NCI-H69 (cell line): ENCODE results near the gene RTF1.
"Not testable (repeated sequence)": the region's sequence is repeated elsewhere in the genome, so short reads cannot be mapped to it uniquely, and the experiment has no call there.

Experiments
- DNase-seq: peaks from one replicate; lab custom pipeline; 2025; lab: John Stamatoyannopoulos, UW

Gene RTF1

GRCh38 chr15:41437448-41437847, 20.6 kb downstream of the RTF1 start:
- no peak for DNase-seq

- no peak for DNase-seq
Measured at GRCh38 chr15:41438206-41438605, 21.3 kb downstream of the RTF1 start.

DNA sequence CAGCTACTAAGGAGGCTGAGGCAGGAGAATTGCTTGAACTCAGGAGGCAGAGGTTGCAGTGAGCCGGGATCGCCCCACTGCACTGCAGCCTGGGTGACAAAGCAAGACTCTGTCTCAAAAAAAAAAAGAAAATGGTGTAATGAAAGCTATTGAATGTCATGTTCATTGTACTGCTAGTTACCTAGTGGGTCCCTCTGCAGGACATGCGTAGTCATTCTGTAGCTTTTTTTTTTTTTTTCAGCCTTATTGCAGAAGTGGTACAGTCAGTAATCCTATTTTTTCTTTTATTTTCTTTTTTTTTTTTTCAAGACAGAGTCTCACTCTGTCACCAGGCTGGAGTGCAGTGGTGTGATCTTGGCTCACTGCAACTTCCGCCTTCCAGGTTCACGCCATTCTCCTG, 21.9 kb downstream of the RTF1 start:
- DNase-seq = not testable (repeated sequence)

DNA sequence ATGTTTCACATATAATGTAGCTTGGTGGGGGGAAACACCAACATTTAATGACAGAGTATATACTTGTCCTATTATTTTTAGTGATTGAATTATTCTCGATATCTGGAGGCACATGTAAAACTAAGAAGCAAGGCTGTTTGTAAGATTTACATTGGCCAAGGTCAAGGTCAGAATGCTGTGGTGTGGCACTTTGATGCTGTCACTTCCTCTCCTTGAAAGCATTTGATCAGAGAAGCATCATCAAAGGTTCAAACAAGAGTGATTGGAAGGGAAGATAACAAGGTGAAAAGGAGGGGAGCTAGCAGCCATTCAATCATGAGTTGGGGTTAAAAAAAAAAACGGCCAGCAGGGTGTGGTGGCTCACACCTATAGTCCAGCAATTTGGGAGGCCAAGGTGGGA, 26.4 kb downstream of the RTF1 start:
- DNase-seq = no peak

DNA sequence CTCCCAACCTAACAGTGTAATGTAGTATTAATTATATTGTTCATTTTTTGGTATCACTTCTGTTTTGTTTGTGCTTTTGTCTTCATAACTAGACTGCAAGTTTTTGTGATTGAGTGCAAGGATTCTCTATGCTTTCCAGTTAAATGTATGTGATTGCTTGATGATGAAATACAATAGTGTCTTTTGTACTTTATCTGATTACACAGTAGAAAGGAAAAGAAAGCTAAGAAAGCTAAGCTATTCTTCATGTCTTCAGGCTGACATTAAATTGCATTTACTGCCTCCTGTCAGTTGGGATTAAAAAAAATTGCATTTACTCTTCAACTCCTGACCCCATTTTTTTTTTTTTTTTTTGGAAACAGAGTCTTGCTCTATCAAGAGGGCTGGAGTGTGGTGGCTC, 28.5 kb downstream of the RTF1 start:
- no peak for DNase-seq

DNA sequence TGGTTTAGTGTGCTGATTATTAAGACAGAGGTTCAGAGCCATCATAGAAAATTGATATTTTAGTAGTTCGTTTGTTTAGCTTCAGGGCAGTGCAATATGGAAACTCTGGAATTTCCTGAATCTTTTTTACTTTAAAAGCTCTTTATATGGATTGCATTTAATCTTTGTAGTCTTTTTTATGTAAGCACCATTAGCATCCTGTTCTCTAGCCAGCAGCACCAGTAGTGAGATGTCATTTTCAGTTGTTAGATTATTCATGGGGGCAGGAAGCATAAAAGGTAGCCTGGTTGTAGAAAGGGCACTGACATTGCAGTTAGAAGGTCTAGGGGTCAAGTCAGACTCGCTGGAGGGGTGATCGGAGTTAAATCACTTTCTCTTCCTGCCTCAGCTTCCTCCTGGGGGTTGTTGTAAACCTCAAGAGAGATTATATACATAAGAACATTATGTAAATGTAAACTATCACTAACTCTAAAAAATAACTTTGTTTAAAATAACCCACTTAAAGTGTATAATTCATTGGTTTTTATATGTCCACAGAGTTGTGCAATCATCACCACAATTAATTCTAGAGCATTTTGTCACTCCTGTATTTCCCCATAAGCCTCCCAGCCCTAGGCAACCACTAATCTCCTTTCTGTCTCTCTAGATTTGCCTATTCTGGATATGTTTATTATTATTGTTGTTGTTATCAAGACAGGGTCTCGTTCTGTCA, 45.3 kb downstream of the RTF1 start:
- DNase-seq = no peak

- no peak for DNase-seq
Measured at GRCh38 chr15:41464889-41465580, 48.1 kb downstream of the RTF1 start.

DNA sequence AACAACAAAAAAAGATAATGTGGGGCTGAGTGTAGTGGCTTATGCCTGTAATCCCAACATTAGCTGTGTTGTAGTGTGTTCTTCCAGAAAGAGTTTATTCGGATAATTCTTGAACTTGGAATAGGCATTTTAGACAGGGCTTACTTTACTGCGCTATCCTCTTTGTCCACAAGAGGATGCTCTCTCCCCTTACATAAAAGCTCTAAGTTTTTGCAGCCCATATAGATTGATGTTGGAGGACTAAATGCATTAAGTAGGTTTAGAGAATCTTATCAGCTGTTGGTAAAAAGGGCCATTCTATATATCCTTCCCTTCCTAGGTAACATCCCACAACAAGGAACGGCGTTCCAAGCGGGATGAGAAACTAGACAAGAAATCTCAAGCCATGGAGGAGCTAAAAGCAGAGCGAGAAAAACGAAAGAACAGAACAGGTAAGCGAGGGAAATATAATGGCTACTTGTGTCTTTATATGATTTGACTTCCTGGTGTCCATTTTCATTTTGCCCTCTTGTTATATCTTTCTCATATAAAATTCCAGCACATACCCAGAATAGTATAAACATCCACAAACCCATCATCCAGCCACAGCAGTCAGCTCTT, 49.0 kb downstream of the RTF1 start:
- DNase-seq = peak; percentile 67

- no peak for DNase-seq
Measured at GRCh38 chr15:41466711-41467110, 49.8 kb downstream of the RTF1 start.

GRCh38 chr15:41469644-41470043, 52.7 kb downstream of the RTF1 start:
- DNase-seq = not testable (repeated sequence)

DNA sequence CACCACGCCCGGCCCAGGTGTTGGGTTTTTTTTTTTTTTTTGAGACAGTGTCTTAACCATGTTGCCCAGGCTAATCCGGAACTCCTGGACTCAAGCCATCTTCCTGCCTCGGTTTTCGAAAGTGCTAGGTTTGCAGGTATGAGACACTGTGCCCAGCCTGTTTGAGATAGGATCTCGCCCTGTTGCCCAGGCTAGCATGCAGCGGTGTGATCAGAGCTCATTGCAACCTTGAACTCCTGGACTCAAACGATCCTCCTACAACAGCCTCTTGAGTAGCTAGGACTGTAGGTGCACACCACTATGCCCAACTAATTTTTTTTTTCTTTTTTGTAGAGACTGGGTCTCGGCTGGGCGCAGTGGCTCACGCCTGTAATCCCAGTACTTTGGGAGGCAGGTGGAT, 56.5 kb downstream of the RTF1 start:
- no peak for DNase-seq

GRCh38 chr15:41474436-41474835, 57.5 kb downstream of the RTF1 start:
- DNase-seq = no peak

DNA sequence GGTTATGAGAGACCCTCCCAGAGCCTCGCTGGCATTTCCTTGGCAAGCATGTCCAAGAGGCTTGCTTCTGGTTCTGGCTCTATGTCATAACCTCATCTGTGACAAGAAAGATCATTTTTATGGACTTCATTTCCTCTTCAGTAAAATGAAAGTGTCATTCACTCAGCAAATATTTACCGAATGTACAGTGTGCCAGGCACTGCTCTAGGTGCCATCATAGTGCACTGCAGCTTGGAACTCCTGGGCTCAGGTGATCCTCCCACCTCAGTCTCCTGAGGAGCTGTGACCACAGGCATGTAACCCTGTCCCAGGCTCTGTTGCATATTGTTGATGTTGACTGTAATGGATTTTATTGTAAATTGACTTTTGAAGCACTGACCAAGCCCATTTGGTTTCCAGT, 58.0 kb downstream of the RTF1 start:
- no peak for DNase-seq

DNA sequence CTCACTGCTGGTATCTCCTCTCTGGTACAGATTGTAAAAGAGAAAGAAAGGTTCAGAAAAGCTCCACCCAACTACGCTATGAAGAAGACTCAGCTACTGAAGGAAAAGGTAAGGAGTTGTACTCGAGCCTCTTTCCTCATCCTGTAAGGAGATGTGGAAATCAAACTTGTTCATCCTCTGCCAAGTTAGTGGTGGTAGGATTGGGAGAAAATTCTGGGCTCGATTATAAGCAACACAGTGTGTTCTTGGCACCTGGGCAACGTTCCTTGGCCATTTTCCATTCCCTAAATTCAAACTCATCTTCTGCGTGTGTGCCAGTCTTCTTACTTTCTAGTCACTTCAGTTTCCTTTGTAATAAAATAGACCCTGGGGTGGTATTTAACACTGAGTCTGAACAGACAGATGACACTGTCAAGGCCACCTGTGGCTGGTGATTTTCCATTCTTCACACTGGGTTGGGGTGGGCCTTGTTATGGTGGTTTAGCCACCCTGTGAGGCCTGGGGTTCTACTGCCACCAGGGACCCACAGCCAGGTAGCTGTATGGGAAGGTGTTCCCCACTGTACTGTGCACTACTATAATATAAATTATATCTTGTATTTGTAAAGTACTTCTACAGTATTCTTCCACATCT, 59.6 kb downstream of the RTF1 start:
- no peak for DNase-seq

GRCh38 chr15:41480396-41481140, 63.7 kb downstream of the RTF1 start:
- DNase-seq = no peak

DNA sequence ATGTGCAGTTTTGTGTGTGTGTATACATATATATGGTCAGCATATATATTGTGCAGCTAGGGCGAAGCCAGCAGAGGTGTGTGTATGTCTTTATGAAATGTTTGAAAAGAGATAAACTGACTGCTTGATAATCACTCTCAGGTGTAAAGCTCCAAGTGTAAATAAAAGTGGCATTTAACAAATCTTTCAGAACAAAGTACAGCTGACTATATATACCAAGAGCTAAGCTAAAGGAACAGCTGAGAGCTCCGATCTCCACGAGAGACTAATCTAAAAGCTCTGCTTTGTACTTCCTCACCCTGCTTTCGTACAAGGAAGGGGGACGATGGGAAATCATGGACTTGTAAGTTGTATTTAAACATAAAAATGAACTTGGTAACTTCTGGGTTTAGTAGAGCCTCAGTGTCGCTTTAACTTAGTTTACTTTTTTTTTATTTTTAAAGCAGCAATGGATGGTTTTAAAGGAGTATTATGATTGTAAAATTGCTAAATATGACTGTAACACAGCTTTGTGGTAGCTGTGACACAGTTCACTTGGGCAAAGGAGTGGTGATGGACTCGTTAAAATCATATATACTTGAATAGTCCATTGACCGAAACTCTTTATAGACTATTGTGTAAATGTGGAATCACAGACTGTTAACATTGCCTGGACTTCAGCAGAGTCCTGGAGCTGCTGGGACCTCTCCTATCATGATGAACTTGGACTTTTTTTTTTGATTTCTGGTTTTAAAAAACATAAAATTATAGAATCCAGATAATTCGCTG, 65.4 kb downstream of the RTF1 start:
- DNase-seq = no peak

DNA sequence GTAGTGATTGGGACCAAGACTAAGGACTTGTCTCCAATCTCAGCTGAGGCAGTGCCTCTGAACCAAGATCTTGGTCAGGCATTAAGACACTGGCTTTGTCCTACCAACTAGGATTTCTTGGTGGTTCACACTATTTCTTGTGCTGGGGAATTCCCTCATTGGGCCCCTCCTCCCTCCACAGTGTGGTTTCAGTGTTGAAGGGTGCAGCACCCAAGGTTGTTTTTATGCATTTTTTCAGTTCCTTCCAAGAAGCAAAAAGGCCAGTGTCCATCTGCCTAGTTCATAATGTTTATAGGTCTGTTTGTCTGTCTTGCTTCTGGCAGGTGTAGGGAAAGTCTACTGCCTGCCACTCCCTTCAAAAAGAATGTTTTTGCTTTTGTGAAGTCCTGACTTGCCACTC, 66.2 kb downstream of the RTF1 start:
- no peak for DNase-seq

DNA sequence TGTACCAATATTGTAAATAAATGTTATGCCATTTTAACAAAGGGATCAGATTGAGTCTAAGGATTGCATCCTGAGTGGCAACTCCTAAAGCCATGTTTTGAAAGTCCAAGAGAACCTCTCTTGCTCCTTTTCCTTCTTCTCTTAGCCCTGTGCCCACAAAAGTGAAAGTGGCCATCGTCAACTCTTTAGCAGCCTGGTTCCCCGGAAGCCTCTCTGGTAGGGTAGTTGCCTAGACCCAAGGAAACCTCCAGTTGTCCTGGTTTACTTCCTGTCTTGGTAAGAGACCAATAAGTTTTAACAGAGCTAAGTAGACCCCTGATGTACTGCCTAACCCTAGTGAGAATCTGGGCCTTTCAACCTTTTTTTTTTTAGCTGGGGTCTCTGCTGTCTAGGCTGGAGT, 66.6 kb downstream of the RTF1 start:
- no peak for DNase-seq

GRCh38 chr15:41484937-41485625, 68.2 kb downstream of the RTF1 start:
- DNase-seq = no peak

- DNase-seq = no peak
Measured at GRCh38 chr15:41486286-41486685, 69.4 kb downstream of the RTF1 start.

DNA sequence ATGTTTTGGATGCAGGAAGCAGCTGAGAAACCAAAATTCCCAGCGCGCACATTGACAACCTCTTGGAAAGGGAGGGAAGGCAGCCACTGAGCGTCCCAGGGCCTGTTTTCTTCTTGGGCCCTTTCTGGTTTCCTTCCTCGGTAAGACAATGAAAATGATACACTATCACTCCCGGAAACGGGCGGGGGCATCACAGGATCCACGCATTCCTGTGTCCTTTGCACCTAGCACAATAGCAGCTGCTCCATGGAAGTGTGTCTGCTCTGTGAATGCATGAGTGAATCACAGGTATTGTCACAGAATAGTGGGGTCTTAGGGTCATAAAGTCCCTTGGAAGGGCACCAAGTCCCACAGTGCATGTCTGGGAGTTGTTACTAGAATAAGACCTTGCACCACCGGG, 70.5 kb downstream of the RTF1 start:
- no peak for DNase-seq
